HG03139 (cell line): ENCODE data around the gene FCSK.
"Not testable (repeated sequence)": the region's sequence is repeated elsewhere in the genome, so short reads cannot be mapped to it uniquely, and the experiment has no call there.

Experiments used
- ATAC-seq: cut with Tn5 transposase; IDR thresholded peaks from one replicate; pipeline ENCODE4 v1.9.1; 2021; ENCODE audit not compliant: unreplicated experiment

FCSK gene

GRCh38 chr16:70522216-70523075, 68.1 kb downstream of the FCSK start:
- ATAC-seq: no peak

DNA sequence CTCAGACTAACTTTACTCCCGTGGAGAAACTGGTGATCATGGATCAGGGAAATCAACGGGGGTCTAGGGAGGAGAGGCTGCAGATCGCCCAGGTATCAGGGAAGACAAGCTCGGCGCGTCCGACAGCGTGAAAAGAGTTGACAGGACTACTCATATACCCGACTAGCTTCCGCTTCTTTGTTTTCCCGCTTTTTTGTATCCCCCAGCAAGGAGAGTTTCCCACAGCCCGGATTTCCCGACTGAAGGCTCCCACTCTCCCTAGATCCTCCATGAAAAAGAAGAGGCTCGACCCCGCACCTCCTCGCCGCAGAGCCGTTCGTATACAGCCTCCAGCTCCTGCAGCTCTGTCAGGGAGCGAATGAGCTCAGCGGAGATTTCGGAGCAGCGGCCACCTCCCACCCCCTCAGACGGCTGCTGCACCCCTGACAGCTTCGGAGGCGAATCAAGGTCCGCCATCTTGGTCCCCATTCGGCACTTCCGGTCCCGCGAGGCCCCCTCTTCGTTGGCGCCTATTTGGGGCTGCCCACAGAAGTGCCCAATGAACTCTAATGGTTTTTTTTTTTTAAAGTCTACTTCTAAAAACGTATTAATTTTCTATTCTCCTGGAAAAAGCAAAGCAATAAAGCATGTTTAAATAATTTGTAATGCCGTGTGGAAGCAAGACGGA, 68.8 kb downstream of the FCSK start, which contains the start of gene COG4:
COG4 (minus strand) TSS at position 479 of the 667 bp plus-strand sequence; CDS start at position 468, 11 bp downstream.
- ATAC-seq: peak; percentile 45

GRCh38 chr16:70523743-70524398, 69.5 kb downstream of the FCSK start, which contains the start of gene SF3B3:
Gene SF3B3 (plus strand): TSS chr16:70523816. CDS start chr16:70526657, 2,841 bp downstream.
- no peak for ATAC-seq

DNA sequence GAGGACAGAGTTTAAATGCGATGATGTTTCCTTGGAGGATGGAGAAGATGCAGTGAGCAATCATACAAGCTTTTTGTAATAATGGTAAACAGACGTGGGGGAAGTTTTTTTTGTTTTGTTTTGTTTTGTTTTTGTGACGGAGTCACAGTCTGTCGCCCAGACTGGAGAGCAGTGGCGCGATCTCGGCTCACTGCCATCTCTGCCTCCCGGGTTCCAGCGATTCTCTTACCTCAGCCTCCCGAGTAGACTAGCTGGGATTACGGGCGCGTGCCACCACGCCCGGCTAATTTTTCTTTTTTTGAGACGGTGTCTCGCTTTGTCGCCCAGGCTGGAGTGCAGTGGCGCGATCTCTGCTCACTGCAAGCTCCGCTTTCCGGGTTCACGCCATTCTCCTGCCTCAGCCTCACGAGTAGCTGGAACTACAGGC, 70.0 kb downstream of the FCSK start:
- ATAC-seq: not testable (repeated sequence)

GRCh38 chr16:70526403-70526802, 72.0 kb downstream of the FCSK start:
- no peak for ATAC-seq

DNA sequence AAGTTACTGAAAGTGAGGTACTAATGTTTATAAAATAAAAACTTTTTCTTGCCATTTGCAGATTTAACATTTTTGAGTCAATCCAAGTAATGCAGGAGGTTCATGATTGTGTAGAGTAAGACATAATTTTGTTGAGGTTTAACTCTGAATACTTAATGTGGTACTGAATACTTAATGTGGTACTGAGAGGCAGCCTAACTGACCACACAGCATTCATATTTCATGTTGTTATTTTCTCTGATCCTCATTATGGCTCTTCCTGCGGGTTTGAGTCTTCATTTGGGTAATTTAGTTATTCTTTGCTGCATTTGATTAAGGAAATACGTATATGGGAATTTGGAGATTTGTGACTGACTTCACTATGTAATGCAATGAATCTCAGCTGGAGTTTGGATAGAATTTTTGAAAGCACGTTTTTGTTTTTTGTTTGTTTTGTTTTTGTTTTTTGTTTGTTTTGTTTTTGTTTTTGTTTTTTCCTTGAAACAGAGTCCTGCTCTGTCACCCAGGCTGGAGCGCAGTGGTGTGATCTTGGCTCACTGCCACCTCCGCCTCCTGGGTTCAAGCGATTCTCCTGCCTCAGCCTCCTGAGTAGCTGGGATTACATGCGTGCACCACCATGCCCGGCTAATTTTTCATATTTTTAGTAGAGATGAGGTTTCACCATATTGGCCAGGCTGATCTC, 73.1 kb downstream of the FCSK start:
- ATAC-seq: no peak

- no peak for ATAC-seq
These were observed 74.8 kb downstream of the FCSK start for GRCh38 chr16:70529051-70529777.
